GM21576 (cell line): ENCODE results near the gene SAMHD1.
"Not testable (repeated sequence)": the region's sequence is repeated elsewhere in the genome, so short reads cannot be mapped to it uniquely, and the experiment has no call there.

Experiments
- ATAC-seq: cut with Tn5 transposase; IDR thresholded peaks from one replicate; pipeline ENCODE4 v1.9.1; 2021; ENCODE audit warnings: mild to moderate bottlenecking, moderate library complexity; ENCODE audit not compliant: unreplicated experiment

SAMHD1 gene

DNA sequence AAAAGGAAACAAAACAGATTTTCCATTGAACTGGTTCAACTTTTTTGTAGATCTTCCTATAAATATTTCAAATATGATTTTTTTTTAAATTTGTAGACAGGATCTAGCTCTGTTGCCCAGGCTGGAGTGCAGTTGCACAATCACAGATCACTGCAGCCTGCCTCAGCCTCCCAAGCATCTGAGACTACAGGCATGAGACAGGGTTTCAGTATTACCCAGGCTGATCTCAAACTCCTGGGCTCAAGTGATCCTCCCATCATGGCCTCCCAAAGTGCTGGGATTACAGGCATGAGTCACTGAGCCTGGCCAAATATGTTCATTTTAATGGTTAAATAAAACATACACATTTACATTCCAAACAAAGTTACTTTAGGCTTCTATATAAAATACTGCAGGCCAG lies 33.6 kb downstream of the SAMHD1 start:
- no peak for ATAC-seq

DNA sequence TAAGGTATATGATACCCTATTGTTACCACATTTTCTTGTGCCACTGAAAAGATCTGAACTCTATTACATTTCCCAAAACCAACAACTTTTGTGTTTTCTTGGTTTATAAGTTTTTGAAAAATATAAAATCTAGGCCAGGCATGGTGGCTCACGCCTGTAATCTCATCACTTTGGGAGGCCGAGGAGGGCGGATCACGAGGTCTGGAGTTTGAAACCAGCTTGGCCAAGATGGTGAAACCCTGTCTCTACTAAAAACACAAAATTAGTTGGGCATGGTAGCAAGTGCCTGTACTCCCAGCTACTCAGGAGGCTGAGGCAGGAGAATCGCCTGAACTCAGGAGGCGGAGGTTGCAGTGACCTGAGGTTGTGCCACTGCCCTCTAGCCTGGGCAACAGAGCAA lies 34.3 kb downstream of the SAMHD1 start:
- ATAC-seq, result no peak

DNA sequence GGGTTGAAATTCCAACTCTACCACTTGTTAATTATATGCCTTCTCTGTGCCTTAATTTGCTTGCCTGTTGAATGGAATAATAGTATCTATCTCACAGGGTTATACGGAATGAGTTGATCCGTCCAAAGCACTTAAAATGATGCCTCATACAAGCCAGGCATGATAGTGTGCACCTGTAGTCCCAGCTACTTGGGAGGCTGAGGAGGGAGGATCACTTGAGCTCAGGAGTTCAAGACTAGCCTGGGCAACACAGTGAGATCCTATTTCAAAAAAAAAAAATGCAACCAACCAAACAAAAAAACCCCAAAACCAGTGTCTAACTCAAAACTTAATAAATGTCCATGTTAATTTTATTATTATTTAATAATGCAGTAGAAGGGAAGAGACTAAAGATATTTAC lies 35.3 kb downstream of the SAMHD1 start:
- ATAC-seq, result no peak

DNA sequence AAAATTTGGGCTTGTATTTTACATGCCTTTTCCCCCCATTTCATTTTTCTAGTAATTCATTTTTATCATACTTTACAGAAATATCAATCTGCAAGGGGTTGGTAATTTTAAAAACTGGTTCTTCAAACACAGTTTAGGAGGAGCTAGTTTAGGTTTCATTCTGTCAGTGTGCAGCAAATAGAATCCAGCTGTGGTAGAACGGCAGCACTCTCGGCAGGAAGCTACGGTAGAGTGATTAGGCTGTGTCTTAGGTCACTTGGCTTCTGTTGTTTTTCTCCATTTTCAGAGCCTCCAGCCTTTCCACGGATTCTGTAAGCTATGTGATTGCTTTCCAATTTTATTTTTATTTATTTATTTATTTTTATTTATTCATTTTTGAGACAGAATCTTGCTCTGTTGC lies 42.9 kb downstream of the SAMHD1 start:
- no peak for ATAC-seq

DNA sequence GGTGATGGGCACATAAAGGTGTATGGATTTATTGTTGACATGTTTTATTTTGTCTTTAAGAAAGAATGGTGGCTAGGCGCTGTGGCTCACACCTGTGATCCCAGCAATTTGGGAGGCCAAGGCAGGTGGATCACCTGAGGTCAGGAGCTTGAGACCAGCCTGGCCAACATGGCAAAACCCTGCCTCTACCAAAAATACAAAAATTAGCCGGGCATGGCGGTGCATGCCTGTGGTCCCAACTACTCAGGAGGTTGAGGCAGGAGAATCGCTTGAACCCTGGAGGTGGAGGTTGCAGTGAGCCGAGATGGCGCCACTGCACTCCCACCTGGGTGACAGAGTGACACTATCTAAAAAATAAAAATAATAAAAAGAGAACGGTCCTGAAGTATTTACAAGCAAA lies 45.4 kb downstream of the SAMHD1 start:
- ATAC-seq, result not testable (repeated sequence)

DNA sequence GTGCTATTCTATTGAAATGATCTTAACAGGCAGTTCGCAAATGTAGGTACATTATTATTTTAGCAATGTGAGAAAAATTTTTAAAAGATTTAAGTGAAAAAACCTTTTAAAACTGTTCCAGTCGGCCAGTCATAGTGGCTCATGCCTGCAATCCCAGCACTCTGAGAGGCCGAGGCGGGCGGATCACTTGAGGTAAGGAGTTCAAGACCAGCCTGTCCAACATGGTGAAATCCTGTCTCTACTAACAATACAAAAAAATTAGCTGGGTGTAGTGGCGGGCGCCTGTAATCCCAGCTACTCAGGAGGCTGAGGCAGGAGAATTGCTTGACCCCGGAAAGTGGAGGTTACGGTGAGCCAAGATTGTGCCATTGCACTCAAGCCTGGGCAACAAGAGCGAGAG lies 45.9 kb downstream of the SAMHD1 start:
- ATAC-seq, result not testable (repeated sequence)

DNA sequence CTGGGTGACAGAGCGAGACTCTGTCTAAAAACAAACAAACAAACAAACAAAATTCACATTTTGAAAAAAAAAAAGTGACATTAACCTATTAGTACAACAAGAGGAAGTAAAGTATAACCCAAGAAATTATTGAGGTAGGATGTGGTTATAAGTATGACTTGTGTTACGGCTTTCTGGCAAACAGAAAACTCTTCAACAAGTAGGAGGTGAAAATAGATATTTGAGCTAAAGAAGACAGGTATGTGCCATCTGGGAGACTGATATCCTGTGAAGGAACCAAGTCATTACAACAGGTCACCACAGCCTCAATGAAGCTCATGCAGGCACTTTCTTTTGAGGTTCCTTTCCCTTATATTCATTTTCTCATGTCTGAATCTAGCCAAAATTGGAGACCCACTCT lies 46.8 kb downstream of the SAMHD1 start:
- ATAC-seq, result no peak

DNA sequence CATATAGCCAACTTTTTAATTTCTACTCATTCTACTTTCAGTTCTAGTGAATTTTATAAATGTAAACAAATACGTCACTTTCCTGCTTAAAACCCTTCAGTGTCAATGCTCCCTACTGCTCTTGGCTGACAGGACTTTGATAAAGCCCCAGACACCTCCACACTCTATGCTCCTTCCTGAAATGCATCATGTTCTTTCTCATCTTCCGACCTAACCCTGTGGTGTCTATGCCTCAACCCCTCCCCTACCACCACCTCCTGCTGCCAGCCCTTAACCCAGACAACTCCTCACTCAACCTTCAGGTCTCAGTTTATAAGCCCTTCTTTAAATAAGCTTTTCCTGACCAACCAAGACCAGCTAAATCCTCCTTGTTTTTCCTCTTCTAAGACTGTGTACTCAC lies 56.5 kb downstream of the SAMHD1 start:
- ATAC-seq, result no peak

DNA sequence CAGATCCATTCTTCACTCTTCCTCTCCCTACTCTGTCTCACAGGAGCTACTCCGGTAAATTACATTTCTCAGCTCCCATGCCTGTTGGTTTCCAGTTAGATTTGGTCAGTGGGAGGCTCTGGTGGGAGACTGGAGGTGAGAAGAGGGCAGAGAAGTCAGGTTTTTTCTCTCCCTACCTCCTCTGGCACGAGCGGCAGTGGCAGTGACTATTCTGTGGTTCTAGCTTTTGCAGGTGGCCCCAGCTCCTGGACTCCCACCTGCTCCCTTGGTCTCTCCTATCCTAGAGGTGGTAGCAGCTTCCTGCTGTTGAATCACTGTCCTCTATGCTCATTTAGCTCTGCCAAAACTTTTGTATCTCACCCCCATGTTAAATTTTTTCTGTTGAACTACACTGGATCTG lies 57.7 kb downstream of the SAMHD1 start:
- no peak for ATAC-seq

DNA sequence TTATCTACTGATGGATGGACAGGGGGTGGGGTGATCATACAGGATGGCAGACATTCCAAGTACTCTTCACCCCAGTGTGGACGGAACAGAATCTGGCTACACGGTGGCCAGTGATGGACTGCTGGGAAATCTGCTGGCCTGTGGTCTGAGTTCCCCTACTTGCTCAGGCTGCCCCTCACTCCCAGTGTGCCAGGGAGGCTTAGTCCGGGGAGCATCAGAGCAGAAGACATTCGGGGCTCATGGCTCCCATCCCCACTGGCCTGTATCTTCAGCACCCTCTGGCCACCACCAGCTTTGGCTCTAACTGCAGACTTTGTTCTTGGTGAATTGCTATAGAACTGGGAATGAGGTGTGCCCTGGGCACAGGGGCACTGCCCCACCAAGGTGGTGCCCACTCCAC lies 60.3 kb downstream of the SAMHD1 start:
- no peak for ATAC-seq

DNA sequence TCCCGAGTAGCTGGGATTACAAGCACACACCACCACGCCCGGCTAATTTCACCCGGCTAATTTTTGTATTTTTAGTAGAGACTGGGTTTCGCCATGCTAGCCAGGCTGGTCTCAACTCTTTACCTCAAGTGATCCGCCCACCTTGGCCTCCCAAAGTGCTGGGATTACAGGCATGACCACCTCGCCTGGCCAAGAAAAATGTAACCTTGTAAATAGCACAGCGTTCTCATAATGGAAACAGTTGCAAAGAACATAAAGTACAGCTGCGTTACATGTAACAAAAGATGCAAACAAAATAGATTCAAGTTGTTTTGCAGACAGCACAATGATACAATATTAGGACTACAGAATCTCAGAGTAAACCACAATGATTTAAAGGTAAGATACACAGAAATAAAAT lies 60.9 kb downstream of the SAMHD1 start:
- no peak for ATAC-seq

DNA sequence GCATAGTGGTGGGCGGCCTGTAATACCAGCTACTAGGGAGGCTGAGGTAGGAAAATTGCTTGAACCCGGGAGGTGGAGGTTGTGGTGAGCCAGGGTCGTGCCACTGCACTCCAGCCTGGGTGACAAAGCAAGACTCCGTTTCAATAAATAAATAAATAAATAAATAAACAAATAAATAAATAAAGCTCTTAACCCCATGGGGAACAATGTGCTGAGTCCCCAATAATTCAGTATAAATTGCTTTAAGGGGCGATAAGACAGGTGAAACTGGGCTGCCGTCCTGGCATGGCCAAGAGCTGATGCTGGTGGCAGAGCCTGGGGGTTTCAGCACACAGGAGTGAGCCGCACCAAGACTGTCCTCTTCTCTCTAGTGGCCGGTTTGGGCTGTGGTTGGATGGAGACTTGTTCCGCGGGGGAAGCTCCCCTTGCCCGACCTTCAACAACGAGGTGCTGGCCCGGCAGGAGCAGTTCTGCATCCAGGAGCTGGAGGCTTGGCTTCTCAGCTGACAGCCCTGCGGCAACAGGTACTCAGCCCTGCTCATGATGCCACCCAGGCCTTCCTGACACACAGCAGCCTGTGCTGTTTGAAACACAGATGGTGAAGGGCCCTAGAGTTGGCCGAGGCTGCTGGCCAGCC lies 62.5 kb downstream of the SAMHD1 start:
- no peak for ATAC-seq

DNA sequence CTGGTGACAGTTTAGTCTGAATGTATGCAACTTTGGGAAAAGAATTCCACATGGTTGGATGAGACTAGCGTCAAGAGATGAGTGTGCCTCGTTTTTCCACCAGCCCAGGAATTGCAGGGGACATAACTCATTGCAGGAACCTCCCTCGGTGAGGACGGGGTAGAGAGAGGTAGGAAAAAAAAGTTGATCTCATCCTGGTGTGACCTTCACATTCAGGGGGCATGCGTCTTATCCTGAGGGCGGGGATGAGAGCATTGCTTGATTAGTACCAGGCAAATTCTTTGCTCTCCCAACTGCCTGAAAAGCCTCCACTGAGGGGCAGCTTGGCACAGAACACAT lies 63.8 kb downstream of the SAMHD1 start:
- no peak for ATAC-seq

DNA sequence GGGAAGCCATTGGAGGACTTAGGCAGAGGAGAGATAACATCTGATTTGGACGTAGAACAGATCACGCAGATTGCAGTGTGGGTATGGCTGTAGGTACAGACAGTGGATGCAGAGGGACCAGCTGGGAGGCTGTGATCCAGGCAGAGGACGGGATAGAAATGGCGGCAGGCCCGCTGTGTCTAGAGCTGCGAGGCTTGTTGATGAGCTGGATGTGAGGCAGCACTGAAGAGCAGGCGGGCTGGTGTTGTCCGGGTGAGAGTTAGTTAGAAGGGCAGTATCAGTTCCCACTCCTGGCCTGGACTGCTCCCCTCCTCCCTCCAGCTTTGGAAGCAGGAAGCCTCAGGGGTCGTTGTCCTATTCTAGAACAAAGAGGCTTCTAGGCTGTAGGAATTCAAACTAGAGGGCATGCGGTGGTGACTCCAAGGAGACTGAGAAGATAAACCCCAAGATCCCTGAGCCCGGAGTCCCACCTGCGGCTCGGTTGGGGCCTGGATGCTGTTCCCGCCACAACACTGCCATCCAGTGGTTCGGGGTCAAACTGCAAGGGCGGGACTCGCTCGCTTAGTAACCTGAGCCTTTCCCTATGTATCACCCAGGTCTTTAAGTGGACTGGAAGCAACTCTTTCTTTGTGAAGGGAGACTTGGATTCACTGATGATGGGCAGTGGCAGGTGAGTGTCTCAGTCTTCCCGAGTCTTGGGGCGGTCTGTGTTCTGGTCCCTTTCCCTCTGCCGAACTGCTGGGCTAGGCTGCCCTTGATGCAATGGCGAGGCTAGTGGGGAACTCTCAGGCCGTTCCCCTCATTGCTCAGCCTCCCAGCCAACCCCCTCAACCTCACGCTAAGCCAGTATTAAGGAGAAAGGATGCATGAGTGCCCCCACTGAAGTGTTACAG lies 64.4 kb downstream of the SAMHD1 start:
- ATAC-seq, result peak; percentile 60

DNA sequence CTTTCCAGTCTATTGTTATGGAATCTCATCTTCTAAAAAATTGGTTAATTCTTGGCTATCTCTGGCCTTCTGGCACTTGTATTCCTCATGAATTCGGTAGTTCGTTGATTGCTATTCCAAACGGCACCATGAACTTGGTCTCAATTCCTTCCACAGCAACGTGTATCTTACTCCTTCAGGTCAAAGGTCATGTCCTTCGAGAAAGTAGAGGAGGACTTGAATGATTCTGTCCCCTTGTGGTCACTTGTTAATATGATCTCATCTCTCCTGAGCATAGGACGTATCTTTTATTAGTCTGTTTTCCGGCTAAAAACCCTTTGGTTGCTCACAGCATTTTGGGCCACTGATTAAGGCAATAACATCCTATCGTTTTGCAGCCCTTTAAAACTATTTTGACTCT lies 66.2 kb downstream of the SAMHD1 start:
- no peak for ATAC-seq

DNA sequence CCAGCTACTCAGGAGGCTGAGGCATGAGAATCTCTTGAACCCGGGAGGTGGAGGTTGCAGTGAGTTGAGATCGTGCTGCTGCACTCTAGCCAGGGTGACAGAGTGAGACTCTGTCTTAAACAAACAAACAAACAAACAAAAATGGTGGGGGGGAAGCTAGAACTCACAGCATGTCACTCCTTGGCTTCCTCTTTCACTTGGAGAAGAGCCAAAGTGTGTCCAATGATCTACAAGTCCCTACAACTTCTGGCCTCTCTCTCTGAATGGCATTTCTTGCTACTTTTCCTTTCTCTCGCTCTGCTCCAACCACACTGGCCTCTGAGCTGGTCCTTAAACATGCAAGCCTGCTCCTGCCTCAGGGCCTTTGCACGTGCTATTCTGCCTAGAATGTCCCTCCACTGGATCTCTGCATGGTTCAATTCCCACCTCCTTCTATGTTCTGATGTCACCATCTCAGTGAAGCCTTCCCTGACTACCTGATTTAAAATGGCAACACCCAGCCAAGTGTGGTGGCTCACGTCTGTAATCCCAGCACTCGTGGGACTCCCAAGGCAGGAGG lies 67.5 kb downstream of the SAMHD1 start:
- no peak for ATAC-seq

DNA sequence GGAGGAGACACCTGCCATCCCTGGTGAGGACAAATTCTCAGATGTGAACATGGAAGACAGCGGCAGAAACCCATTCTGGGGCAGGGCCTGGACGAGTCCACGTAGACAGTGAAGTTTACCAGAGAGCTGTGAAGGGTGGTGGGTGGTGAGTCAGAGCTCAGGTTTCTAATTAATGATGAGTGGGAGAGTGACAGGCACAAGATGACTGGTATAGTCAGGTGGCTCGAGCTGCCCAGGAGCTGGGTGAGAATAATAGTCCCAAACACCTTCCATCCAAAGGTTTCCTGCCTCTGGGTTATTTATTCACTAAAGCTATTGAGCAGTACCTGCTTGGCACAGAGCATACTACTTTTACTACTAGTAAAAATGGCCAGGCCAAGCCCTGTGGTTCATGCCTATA lies 69.6 kb downstream of the SAMHD1 start:
- ATAC-seq, result no peak

DNA sequence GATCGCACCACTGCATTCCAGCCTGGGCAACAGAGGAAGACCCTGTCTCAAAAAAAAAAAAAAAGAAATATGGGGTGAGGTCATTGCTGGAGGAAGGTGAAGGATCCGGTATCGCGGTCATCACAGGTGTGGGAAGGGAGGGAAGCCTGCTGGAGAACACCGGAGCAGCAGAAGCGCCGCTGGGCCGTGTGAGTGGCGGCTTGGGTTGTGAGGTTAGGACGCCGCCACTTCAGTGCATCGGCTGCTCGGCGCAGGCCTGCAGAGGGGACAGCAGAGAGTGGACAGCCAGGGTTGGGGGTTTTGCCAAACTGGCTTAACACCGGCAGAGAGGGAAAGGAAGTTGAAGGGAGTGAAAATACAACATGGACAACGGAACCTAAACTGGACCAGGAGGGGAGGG lies 70.2 kb downstream of the SAMHD1 start:
- no peak for ATAC-seq

DNA sequence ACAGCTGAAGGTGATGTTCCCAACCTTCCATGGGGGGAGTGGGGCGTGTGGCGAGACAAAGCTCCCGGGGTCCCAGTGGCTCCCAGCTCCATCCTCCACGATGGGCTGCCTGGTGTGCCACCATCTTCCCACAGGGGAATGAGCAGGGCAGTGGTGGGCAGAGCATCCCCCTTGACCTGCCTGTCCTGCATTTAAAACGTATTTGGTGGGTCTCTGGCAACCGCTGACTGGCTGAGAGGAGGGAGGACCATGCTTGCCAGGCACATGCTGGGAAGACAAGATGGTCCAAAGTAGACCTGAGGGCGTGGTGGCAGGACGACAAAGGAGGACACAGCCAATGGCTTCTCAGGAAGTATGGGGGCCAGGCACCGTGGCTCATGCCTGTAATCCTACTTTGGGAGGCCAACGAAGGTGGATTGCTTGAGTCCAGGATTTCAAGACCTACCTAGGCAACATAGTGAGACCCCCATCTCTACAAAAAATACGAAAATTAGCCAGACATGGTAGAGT lies 70.7 kb downstream of the SAMHD1 start:
- ATAC-seq, result no peak

DNA sequence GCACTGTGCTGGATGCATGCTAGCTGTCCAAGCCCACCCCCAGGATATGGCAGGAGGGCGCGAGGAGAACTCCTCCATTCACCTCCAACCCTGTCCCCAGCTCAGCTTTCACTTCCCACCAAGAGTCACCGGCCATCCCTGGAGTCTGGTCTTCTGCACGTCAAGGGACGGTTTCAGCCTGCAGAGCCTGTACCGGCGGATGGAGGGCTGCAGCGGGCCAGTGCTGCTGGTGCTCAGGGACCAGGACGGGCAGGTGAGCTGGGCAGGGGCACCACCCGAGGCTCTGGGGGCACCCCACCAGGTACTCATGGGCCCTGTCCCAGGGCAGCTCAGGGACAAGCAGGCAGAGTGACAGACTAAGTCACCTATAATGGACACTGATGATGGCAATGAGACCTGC lies 72.6 kb downstream of the SAMHD1 start:
- ATAC-seq, result no peak

DNA sequence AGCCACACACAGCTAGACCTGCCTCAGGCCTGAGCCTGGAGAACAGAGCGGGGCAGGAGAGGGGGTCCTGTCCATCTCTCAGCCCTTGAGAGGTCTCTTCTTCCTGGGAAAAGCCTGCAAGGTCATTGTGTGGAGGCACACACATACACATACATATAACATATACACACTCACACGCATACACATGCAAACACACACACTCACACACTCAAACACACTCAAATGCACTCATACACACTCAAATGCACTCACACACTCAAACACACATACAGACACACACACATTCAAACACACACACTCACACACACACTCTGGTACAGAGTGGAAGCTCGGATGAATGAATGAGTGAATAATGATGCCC lies 75.1 kb downstream of the SAMHD1 start:
- no peak for ATAC-seq
